Cardiac muscle cell (in vitro differentiated cells and primary cell): ENCODE data around the gene ROBO2. TPM values are rescaled to one million over a fixed set of nuclear protein-coding genes. Genes with fewer than 3 reads are reported as not detected.
A peak's percentile ranks its signal among the peaks of the same experiment; 100 is the strongest.

ENCODE experiments used
- DNase-seq, 2 donors: peaks; one replicate each; pipeline versions ENCODE4 v3.0.0 to v3.0.0-alpha.2; 2010 to 2017; ENCODE audit warnings: low read depth in 1 of 2, low spot score in 1 of 2
- H3K27ac ChIP-seq: fragments of 200-600 bp; sonication (generic); 2 replicates; pipeline ENCODE4 v1.5.1; 2016
- H3K27me3 ChIP-seq: fragments of 200-600 bp; sonication (generic); 2 replicates; pipeline ENCODE4 v1.6.0; 2016; ENCODE audit warnings: control low read depth
- H3K36me3 ChIP-seq: fragments of 200-600 bp; sonication (generic); 2 replicates; pipeline ENCODE4 v1.5.1; 2016; ENCODE audit warnings: control low read depth
- H3K4me1 ChIP-seq: fragments of 200-600 bp; sonication (generic); 2 replicates; pipeline ENCODE4 v1.8.1; 2017; ENCODE audit warnings: low read depth, mild to moderate bottlenecking, mixed run types
- H3K4me3 ChIP-seq: fragments of 200-600 bp; sonication (generic); 2 replicates; pipeline ENCODE4 v1.5.1; 2016; ENCODE audit warnings: mild to moderate bottlenecking
- H3K9me3 ChIP-seq: fragments of 200-600 bp; sonication (generic); 2 replicates; pipeline ENCODE4 v1.5.1; 2017; ENCODE audit warnings: low read depth, mild to moderate bottlenecking, control low read depth
- polyA plus RNA-seq: library from polyadenylated mRNA; unstranded; fragments of >200 nt; fragmentation: Nextera tagmentation; extraction: Ambion mirVana; gene quantifications from 2 replicates; pipeline ENCODE4 v1.2.1, GENCODE V29; 2016
- total RNA-seq: library from RNA; depleted of rRNA; stranded (reverse); fragments of >200 nt; gene quantifications from 2 replicates; pipeline ENCODE4 v1.2.3, GENCODE V29; 2016
- TF ChIP-seq, protein P1 (sequence below): IDR thresholded peaks from 2 replicates; pipeline ENCODE4 v1.5.1; 2012; ENCODE audit warnings: low read depth, mild to moderate bottlenecking, low read length

Gene ROBO2
- total and polyA plus RNA-seq, 2 experiments from 2014 or later, result 13.5 to 39.4 TPM

DNA sequence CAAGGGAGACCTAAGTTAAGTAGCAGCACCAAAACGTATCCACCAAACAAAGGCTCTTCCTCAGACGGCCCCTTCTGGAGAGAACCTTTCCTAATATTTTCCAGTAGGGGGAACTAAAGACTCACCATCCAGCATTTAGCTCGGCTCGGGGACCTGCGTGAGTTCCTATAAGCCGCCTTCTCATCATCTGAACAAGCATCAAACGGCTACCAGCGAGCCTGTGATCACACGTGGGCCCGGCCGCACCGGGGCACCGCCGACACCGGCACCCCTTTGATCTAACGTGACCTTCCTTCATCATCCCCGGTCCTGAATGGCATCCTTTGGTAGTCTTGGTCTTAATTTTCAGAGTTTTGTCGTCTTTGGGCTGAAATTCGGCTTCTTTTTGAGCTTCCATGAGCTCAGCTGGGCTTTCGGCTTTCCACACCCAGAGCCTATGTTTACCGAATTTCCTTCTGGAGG, 1.4 kb upstream of the ROBO2 start:
- DNase-seq, result peak; percentile 89 to 91
- Histone ChIP-seq H3K27me3 (peaks cover 15% of the 10 kb centered on the region), H3K36me3 (no peaks in the 10 kb centered on the region), H3K27ac (no peak overlapping the region), H3K9me3 (no peaks in the 10 kb centered on the region), H3K4me3 (peak overlapping the region; percentile 47), H3K4me1 (no peaks in the 10 kb centered on the region)
- TF ChIP-seq, protein P1, sequence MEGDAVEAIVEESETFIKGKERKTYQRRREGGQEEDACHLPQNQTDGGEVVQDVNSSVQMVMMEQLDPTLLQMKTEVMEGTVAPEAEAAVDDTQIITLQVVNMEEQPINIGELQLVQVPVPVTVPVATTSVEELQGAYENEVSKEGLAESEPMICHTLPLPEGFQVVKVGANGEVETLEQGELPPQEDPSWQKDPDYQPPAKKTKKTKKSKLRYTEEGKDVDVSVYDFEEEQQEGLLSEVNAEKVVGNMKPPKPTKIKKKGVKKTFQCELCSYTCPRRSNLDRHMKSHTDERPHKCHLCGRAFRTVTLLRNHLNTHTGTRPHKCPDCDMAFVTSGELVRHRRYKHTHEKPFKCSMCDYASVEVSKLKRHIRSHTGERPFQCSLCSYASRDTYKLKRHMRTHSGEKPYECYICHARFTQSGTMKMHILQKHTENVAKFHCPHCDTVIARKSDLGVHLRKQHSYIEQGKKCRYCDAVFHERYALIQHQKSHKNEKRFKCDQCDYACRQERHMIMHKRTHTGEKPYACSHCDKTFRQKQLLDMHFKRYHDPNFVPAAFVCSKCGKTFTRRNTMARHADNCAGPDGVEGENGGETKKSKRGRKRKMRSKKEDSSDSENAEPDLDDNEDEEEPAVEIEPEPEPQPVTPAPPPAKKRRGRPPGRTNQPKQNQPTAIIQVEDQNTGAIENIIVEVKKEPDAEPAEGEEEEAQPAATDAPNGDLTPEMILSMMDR, result peak; percentile 60

DNA sequence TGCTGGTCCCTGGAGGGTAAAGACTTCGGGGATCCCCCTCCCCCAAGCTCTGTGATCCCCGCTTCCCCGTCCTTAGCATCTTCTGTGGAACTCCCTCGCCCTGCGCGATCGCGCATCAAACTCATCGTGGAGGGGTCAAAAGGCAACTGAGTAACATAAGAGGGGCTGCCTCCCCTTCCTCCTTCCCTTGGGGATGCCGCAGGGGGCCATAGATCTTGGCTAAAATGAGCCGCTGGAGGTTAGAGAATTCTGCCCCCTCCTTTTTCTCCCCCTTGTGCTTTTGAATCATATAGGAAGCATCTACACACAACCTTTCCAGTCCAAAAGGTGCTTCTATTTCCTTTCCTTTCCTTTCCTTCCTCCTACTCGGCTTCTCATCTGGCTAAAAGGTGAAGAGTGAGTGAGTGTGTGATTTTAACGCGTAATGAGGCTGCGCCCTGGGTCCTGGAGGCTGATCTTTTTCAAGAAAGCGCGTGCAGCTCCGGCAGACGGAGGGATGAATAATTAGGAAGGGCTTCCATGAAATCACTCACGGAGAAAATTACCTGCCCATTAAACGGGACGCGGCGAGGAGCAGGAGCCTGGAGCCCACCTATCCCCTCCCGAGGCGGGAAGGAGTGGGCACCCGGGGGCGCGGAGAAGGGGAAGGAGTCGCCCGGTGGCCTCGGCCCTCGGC, 831 bp upstream of the ROBO2 start:
- H3K36me3 ChIP-seq, result no peaks in the 10 kb centered on the region
- H3K27me3 ChIP-seq, result peaks cover 15% of the 10 kb centered on the region
- no peak overlapping the region for H3K27ac ChIP-seq
- TF ChIP-seq, protein P1, result no peak
- no peaks in the 10 kb centered on the region for H3K9me3 ChIP-seq
- peak; percentile 14 to 59 for DNase-seq
- no peaks in the 10 kb centered on the region for H3K4me1 ChIP-seq
- H3K4me3 ChIP-seq, result peak overlapping the region; percentile 47

- Histone ChIP-seq H3K4me1 (no peaks in the 10 kb centered on the region), H3K9me3 (no peaks in the 10 kb centered on the region), H3K27me3 (peaks cover 15% of the 10 kb centered on the region), H3K4me3 (peak overlapping the region; percentile 47), H3K27ac (no peak overlapping the region), H3K36me3 (no peaks in the 10 kb centered on the region)
- TF ChIP-seq, protein P1, result no peak
- DNase-seq, result no peak
These were observed 317 bp downstream of the ROBO2 start for GRCh38 chr3:77040216-77040615.

GRCh38 chr3:77040926-77041722, 1.2 kb downstream of the ROBO2 start:
- H3K36me3 ChIP-seq, result no peaks in the 10 kb centered on the region
- no peak overlapping the region for H3K27ac ChIP-seq
- TF ChIP-seq, protein P1, result no peak
- H3K4me1 ChIP-seq, result no peaks in the 10 kb centered on the region
- H3K9me3 ChIP-seq, result no peaks in the 10 kb centered on the region
- H3K27me3 ChIP-seq, result peaks cover 15% of the 10 kb centered on the region
- H3K4me3 ChIP-seq, result peak overlapping the region; percentile 47
- no peak for DNase-seq

GRCh38 chr3:77041811-77042210, 1.9 kb downstream of the ROBO2 start:
- H3K9me3 ChIP-seq, result no peaks in the 10 kb centered on the region
- H3K36me3 ChIP-seq, result no peaks in the 10 kb centered on the region
- peaks cover 15% of the 10 kb centered on the region for H3K27me3 ChIP-seq
- H3K27ac ChIP-seq, result no peak overlapping the region
- no peak for DNase-seq
- no peaks in the 10 kb centered on the region for H3K4me1 ChIP-seq
- peak overlapping the region; percentile 47 for H3K4me3 ChIP-seq
- TF ChIP-seq, protein P1, result no peak
